A549 (cell line): ENCODE data around the gene TBC1D1. TPM values are rescaled to one million over a fixed set of nuclear protein-coding genes. Genes with fewer than 3 reads are reported as not detected.

ENCODE experiments used
- ATAC-seq, 2 experiments: fragments of 200-7000 bp in 1 of 2; fragments of >200 bp in 1 of 2; cut with Nextera tagmentation in 1 of 2; cut with Tn5 transposase in 1 of 2; 3 replicates each; pipeline versions ENCODE4 v1.8.0 to v1.9.1; 2018 to 2020; ENCODE audit warnings: mild to moderate bottlenecking in 1 of 2, moderate library complexity in 1 of 2
- CTCF ChIA-PET: fragments of 300-600 bp; sonication (Branson Sonifier 250); formaldehyde crosslinking; extraction: SDS; loops from one replicate; lab custom pipeline; 2021; ENCODE audit warnings: antibody characterized with exemption, inconsistent platforms; lab: Yijun Ruan, JAX
- POLR2A ChIA-PET: fragments of 350-600 bp; formaldehyde crosslinking; extraction: SDS; loops from one replicate; lab custom pipeline; 2021; ENCODE audit warnings: antibody characterized with exemption, inconsistent platforms; lab: Yijun Ruan, JAX
- DNase-seq, 2 experiments: peaks; one replicate each; pipeline versions ENCODE4 v3.0.0 to v3.0.0-alpha.2; 2011 to 2016; ENCODE audit warnings: low read depth in 1 of 2, low spot score in 1 of 2
- FAIRE-seq: peaks from 2 replicates; lab custom pipeline; 2011; peaks lifted over from hg19 to GRCh38; lab: Jason Lieb, UNC
- H3K27ac ChIP-seq, 2 experiments: fragments of >200 bp; sonication (Bioruptor Twin); formaldehyde crosslinking; 3 replicates each; pipeline ENCODE4 v1.5.1; 2016 to 2017
- H3K4me1 ChIP-seq: fragments of >200 bp; sonication (Bioruptor Twin); formaldehyde crosslinking; 3 replicates; pipeline ENCODE4 v1.6.1; 2016
- H3K4me2 ChIP-seq: fragments of >200 bp; sonication (Bioruptor Twin); formaldehyde crosslinking; 3 replicates; pipeline ENCODE4 v1.6.1; 2016
- H3K4me3 ChIP-seq: fragments of >200 bp; sonication (Bioruptor Twin); formaldehyde crosslinking; 3 replicates; pipeline ENCODE4 v1.5.1; 2016
- H3K9me3 ChIP-seq: fragments of >200 bp; sonication (Bioruptor Twin); formaldehyde crosslinking; 3 replicates; pipeline ENCODE4 v1.6.1; 2016
- ATOH8 ChIP-seq: fragments of 250-450 bp; sonication (Bioruptor Pico); IDR thresholded peaks from 2 replicates; pipeline ENCODE4 v1.5.0; 2020; ENCODE audit warnings: low read depth, mild to moderate bottlenecking, moderate library complexity
- BCL3 ChIP-seq: fragments of >200 bp; sonication (Bioruptor Twin); formaldehyde crosslinking; IDR thresholded peaks from 3 replicates; pipeline ENCODE4 v1.6.1; 2016
- BHLHE40 ChIP-seq: IDR thresholded peaks from 2 replicates; pipeline ENCODE4 v1.6.1; 2012; ENCODE audit warnings: low read depth, low read length, inconsistent platforms
- CBX2 ChIP-seq: fragments of 200-600 bp; sonication (generic); IDR thresholded peaks from 2 replicates; pipeline ENCODE4 v1.6.1; 2016; ENCODE audit warnings: low read depth, mild to moderate bottlenecking, borderline replicate concordance
- CEBPB ChIP-seq, 2 experiments: fragments of >200 bp in 1 of 2; sonication (Bioruptor Twin) in 1 of 2; formaldehyde crosslinking in 1 of 2; IDR thresholded peaks; 2 replicates each; pipeline ENCODE4 v1.6.1; 2012 to 2016
- CHD4 ChIP-seq: fragments of 200-600 bp; sonication (generic); IDR thresholded peaks from 2 replicates; pipeline ENCODE4 v1.6.1; 2016; ENCODE audit warnings: antibody characterized with exemption, mild to moderate bottlenecking, borderline replicate concordance
- EHF ChIP-seq: fragments of 250-450 bp; sonication (Bioruptor Pico); IDR thresholded peaks from 2 replicates; pipeline ENCODE4 v1.5.0; 2020; ENCODE audit warnings: mild to moderate bottlenecking
- EHMT2 ChIP-seq: fragments of 200-600 bp; sonication (generic); IDR thresholded peaks from 2 replicates; pipeline ENCODE4 v1.6.1; 2016; ENCODE audit warnings: antibody characterized with exemption, low read depth, mild to moderate bottlenecking, moderate library complexity
- ELK1 ChIP-seq: fragments of 150-350 bp; IDR thresholded peaks from 2 replicates; pipeline ENCODE4 v1.6.1; 2014; ENCODE audit warnings: low read depth, mild to moderate bottlenecking, low read length
- ESRRA ChIP-seq: fragments of 150-350 bp; IDR thresholded peaks from 2 replicates; pipeline ENCODE4 v1.6.1; 2014; ENCODE audit warnings: mild to moderate bottlenecking, low read length, borderline replicate concordance
- FOSB ChIP-seq: fragments of 250-450 bp; sonication (Bioruptor Pico); IDR thresholded peaks from 2 replicates; pipeline ENCODE4 v1.5.0; 2020; ENCODE audit warnings: mild to moderate bottlenecking, moderate library complexity
- FOSL2 ChIP-seq, 2 experiments: fragments of 450-650 bp in 1 of 2; fragments of >200 bp in 1 of 2; sonication (Bioruptor Twin) in 1 of 2; formaldehyde crosslinking; IDR thresholded peaks; 2 replicates each; pipeline versions ENCODE4 v1.5.0 to v1.6.1; 2016 to 2020; ENCODE audit warnings: mild to moderate bottlenecking in 1 of 2, moderate library complexity in 1 of 2
- HDAC2 ChIP-seq: fragments of 200-600 bp; sonication (generic); IDR thresholded peaks from 2 replicates; pipeline ENCODE4 v1.6.1; 2016
- HEYL ChIP-seq: fragments of 250-450 bp; sonication (Bioruptor Pico); IDR thresholded peaks from 2 replicates; pipeline ENCODE4 v1.8.0; 2021; ENCODE audit warnings: mild to moderate bottlenecking, moderate library complexity
- JUNB ChIP-seq: fragments of >200 bp; sonication (Bioruptor Twin); formaldehyde crosslinking; IDR thresholded peaks from 2 replicates; pipeline ENCODE4 v1.6.1; 2016
- KDM5A ChIP-seq: fragments of 200-600 bp; sonication (generic); IDR thresholded peaks from 2 replicates; pipeline ENCODE4 v1.6.1; 2016; ENCODE audit warnings: antibody characterized with exemption, mild to moderate bottlenecking
- MAFK ChIP-seq: fragments of 450-650 bp; IDR thresholded peaks from 2 replicates; pipeline ENCODE4 v1.6.1; 2014; ENCODE audit not compliant: partially characterized antibody
- MAX ChIP-seq: IDR thresholded peaks from 2 replicates; pipeline ENCODE4 v1.6.1; 2012
- NPAS2 ChIP-seq: fragments of 250-450 bp; sonication (Bioruptor Pico); IDR thresholded peaks from 2 replicates; pipeline ENCODE4 v1.8.0; 2022; ENCODE audit warnings: mild to moderate bottlenecking, moderate library complexity, borderline replicate concordance
- RFX5 ChIP-seq: fragments of 450-650 bp; IDR thresholded peaks from 2 replicates; pipeline ENCODE4 v1.7.1; 2014; ENCODE audit warnings: antibody characterized with exemption, mild to moderate bottlenecking, moderate library complexity
- RNF2 ChIP-seq: fragments of 200-600 bp; sonication (generic); IDR thresholded peaks from 2 replicates; pipeline ENCODE4 v1.6.1; 2016; ENCODE audit warnings: low read depth, mild to moderate bottlenecking, antibody characterized with exemption, moderate library complexity, borderline replicate concordance
- SREBF2 ChIP-seq: fragments of 450-650 bp; IDR thresholded peaks from 2 replicates; pipeline ENCODE4 v1.6.1; 2014; ENCODE audit warnings: mild to moderate bottlenecking, moderate library complexity
- TFCP2L1 ChIP-seq: fragments of 250-450 bp; sonication (Bioruptor Pico); IDR thresholded peaks from 2 replicates; pipeline ENCODE4 v1.5.0; 2021; ENCODE audit warnings: mild to moderate bottlenecking
- ZFP36 ChIP-seq: fragments of 450-650 bp; IDR thresholded peaks from 2 replicates; pipeline ENCODE4 v1.6.1; 2014; ENCODE audit warnings: borderline replicate concordance; ENCODE audit not compliant: partially characterized antibody
- ZNF302 ChIP-seq: fragments of 250-450 bp; sonication (Bioruptor Pico); IDR thresholded peaks from 2 replicates; pipeline ENCODE4 v1.9.0; 2021; ENCODE audit warnings: inconsistent platforms, mild to moderate bottlenecking, moderate library complexity
- WGBS: methylation state at CpG from one replicate; pipeline ENCODE4 v1.1.6; 2017; ENCODE audit errors: missing lambda C conversion rate; 5-methylcytosine and 5-hydroxymethylcytosine counted together
- polyA plus RNA-seq, 4 experiments: library from polyadenylated mRNA; depleted of rRNA in 3 of 4; stranded (reverse); fragments of >200 nt; fragmentation: RNase III in 1 of 4; extraction: RNeasy Plus Mini Kit Qiagen cat#74134 plus additional on column Dnase treatment in 1 of 4; gene quantifications; 2 replicates in 3 of 4; 3 replicates in 1 of 4; pipeline ENCODE4 v1.2.3, GENCODE V29; 2011 to 2017
- TF ChIP-seq, protein P1 (sequence below): fragments of 200-600 bp; sonication (generic); IDR thresholded peaks from 2 replicates; pipeline ENCODE4 v1.6.1; 2016; ENCODE audit warnings: antibody characterized with exemption, mild to moderate bottlenecking, moderate library complexity
- TF ChIP-seq, protein P2 (sequence below): IDR thresholded peaks from 2 replicates; pipeline ENCODE4 v1.6.1; 2012; ENCODE audit warnings: low read depth, borderline replicate concordance

Gene TBC1D1
- polyA plus RNA-seq, 2 of the 4 experiments (the other 2 are of a cell fraction), result 26.5 to 28.5 TPM

DNA sequence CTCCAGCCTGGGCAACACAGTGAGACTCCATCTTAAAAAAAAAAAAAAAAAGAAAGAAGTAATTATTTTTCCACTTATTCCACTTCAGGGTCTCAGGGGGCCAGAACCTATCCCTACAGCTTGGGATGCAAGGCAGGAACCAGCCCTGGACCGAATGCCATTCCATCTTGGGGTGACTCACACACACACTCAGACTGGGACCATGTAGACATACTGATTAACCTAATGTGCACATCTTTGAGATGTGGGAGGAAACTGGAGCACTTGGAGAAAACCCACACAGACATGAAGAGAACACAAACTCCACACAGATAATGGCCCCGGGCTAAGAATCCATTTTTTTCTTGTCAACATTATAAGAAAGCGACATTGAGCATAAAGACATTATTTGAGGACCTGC is 201.8 kb downstream of the TBC1D1 start:
- no peak overlapping the region for H3K4me2 ChIP-seq
- ChIA-PET POLR2A (no interaction called here), CTCF (no interaction called here)
- H3K4me3 ChIP-seq, result no peak overlapping the region
- 88% methylated on average over 3 of the region's 3 CpGs for WGBS
- TF ChIP-seq CEBPB (IDR thresholded peaks at IDR 0.05), result no peak
- no peak for TF ChIP-seq MAFK
- TF ChIP-seq NPAS2, result no peak
- TF ChIP-seq ZNF302 (CRISPR knock-in tag), result no peak
- no peak for TF ChIP-seq JUNB
- TF ChIP-seq BHLHE40, result no peak
- no peak for TF ChIP-seq SREBF2
- no peak for TF ChIP-seq ZFP36
- TF ChIP-seq ATOH8 (CRISPR knock-in tag), result no peak
- no peak for TF ChIP-seq KDM5A
- no peak for TF ChIP-seq FOSL2 (IDR thresholded peaks at IDR 0.05)
- no peak for TF ChIP-seq FOSL2 (CRISPR knock-in tag; IDR thresholded peaks at IDR 0.05)
- TF ChIP-seq, protein P1, sequence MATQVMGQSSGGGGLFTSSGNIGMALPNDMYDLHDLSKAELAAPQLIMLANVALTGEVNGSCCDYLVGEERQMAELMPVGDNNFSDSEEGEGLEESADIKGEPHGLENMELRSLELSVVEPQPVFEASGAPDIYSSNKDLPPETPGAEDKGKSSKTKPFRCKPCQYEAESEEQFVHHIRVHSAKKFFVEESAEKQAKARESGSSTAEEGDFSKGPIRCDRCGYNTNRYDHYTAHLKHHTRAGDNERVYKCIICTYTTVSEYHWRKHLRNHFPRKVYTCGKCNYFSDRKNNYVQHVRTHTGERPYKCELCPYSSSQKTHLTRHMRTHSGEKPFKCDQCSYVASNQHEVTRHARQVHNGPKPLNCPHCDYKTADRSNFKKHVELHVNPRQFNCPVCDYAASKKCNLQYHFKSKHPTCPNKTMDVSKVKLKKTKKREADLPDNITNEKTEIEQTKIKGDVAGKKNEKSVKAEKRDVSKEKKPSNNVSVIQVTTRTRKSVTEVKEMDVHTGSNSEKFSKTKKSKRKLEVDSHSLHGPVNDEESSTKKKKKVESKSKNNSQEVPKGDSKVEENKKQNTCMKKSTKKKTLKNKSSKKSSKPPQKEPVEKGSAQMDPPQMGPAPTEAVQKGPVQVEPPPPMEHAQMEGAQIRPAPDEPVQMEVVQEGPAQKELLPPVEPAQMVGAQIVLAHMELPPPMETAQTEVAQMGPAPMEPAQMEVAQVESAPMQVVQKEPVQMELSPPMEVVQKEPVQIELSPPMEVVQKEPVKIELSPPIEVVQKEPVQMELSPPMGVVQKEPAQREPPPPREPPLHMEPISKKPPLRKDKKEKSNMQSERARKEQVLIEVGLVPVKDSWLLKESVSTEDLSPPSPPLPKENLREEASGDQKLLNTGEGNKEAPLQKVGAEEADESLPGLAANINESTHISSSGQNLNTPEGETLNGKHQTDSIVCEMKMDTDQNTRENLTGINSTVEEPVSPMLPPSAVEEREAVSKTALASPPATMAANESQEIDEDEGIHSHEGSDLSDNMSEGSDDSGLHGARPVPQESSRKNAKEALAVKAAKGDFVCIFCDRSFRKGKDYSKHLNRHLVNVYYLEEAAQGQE, result no peak
- TF ChIP-seq, protein P2, sequence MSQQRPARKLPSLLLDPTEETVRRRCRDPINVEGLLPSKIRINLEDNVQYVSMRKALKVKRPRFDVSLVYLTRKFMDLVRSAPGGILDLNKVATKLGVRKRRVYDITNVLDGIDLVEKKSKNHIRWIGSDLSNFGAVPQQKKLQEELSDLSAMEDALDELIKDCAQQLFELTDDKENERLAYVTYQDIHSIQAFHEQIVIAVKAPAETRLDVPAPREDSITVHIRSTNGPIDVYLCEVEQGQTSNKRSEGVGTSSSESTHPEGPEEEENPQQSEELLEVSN, result no peak
- no peak for TF ChIP-seq EHF (CRISPR knock-in tag)
- no peak for TF ChIP-seq ESRRA
- no peak for TF ChIP-seq HEYL (CRISPR knock-in tag)
- no peak for TF ChIP-seq CBX2
- no peak for TF ChIP-seq MAX
- no peak for TF ChIP-seq BCL3
- no peak for FAIRE-seq
- no peak overlapping the region for H3K27ac ChIP-seq
- DNase-seq, result no peak
- ATAC-seq, result no peak
- no peaks in the 10 kb centered on the region for H3K9me3 ChIP-seq
- no peaks in the 10 kb centered on the region for H3K4me1 ChIP-seq

DNA sequence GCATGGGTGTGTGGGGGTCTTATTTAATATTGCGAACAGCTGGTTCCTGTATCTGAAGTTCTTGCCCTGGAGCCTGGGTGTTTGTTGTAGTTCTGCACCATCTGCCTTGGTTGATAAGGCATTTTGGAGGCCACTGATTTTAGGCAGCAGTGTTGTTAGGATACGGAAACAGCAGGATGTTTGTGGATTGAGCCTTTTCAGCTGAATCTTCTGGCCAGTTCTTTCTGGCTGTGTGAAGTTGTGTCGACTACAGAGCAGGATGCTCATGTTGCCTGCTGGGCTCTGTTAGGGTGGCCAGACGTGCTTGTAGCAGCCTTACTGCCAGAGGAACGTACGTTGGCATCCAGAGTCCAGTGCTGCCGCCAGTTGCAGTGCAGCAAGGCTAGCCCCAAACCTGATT is 203.5 kb downstream of the TBC1D1 start:
- no peak for ATAC-seq
- H3K27ac ChIP-seq, result no peak overlapping the region
- TF ChIP-seq HDAC2, result no peak
- no peak for TF ChIP-seq BCL3
- no peak for TF ChIP-seq FOSB (CRISPR knock-in tag)
- TF ChIP-seq EHF (CRISPR knock-in tag), result no peak
- no peak for TF ChIP-seq RNF2
- TF ChIP-seq SREBF2, result no peak
- TF ChIP-seq MAFK, result no peak
- TF ChIP-seq TFCP2L1 (CRISPR knock-in tag), result no peak
- TF ChIP-seq ZFP36, result no peak
- TF ChIP-seq CHD4, result no peak
- TF ChIP-seq RFX5, result no peak
- no peak for TF ChIP-seq ATOH8 (CRISPR knock-in tag)
- no peak for TF ChIP-seq MAX
- TF ChIP-seq ELK1, result no peak
- TF ChIP-seq EHMT2, result no peak

More for the DNA sequence above, 203.5 kb downstream of the TBC1D1 start:
- FAIRE-seq, result no peak
- no peak overlapping the region for H3K4me3 ChIP-seq
- no peak overlapping the region for H3K4me2 ChIP-seq
- 91% methylated on average over 6 of the region's 7 CpGs for WGBS
- ChIA-PET POLR2A (no interaction called here), CTCF (interaction anchor here (0.6 to 1.2 kb wide), 4 partner anchors 8 to 582 kb away, joined by 3 to 5 read pairs (median 4); no protein-coding TSS in a partner anchor)
- no peaks in the 10 kb centered on the region for H3K4me1 ChIP-seq
- DNase-seq, result no peak
- no peaks in the 10 kb centered on the region for H3K9me3 ChIP-seq
